ENCODE results near the gene BTBD19. TPM values are rescaled to one million over a fixed set of nuclear protein-coding genes. Genes with fewer than 3 reads are reported as not detected.

BTBD19 gene
- total and polyA plus RNA-seq, 2 of the 8 experiments (the other 6 are each of a cell fraction or from before 2014, with no cell fraction given), result 1.1 TPM

- H2BK120ac ChIP-seq (replicated peaks; ENCODE audit: low read depth, low read length), result no peak overlapping the region
- H4K8ac ChIP-seq (ENCODE audit: extremely low read depth, insufficient read depth, low read length), result peak overlapping the region; percentile 82; the same call in 1 of the 2 replicates
- H3K4ac ChIP-seq (replicated peaks; ENCODE audit: insufficient read length, low read depth, low read length), result peak overlapping the region; percentile 69
- 0 out of 2 replicates have a peak overlapping the region, but pooled peaks have one; percentile 91 for H2AK5ac ChIP-seq (ENCODE audit: low read depth, low read length)
- peak overlapping the region; percentile 64 to 74 for H3K4me2 ChIP-seq (ENCODE audit: insufficient read depth in 1 of 2, low read depth in 2 of 2, low read length in 2 of 2)
- 0 out of 2 replicates have a peak, but pooled peaks cover 2% of the 10 kb centered on the region for H3K79me1 ChIP-seq (ENCODE audit: low read depth, low read length)
- H3K56ac ChIP-seq (replicated peaks; ENCODE audit: insufficient read length, low read depth, low read length), result no peak overlapping the region
- peaks cover 6% of the 10 kb centered on the region; the same call in 1 of the 2 replicates for H3K23me2 ChIP-seq (ENCODE audit: low read depth, low read length)
- 8% methylated on average over 49 of the region's 49 CpGs; no CpG with 5 or more reads in 1 of the 2 experiments for WGBS, 2 experiments (ENCODE audit: extremely low coverage in 1 of 2, insufficient coverage in 1 of 2, insufficient read length in 1 of 2, insufficient replicate concordance in 2 of 2, low coverage in 1 of 2, low lambda C conversion rate in 2 of 2, missing lambda C conversion rate in 1 of 2)
- H2BK20ac ChIP-seq (ENCODE audit: low read length), result no peak overlapping the region; the same call in 1 of the 2 replicates
- POLR2A ChIA-PET (ENCODE audit: partially characterized antibody), result interaction anchor here (0.6 to 23.6 kb wide), 11 partner anchors 8 to 60 kb away, joined by 3 to 428 read pairs (median 6); partner anchors contain the start of genes BTBD19, DYNLT4, PLK3 and RNU5D-1
- FAIRE-seq (no peak), DNase-seq (ENCODE audit: low read depth in 1 of 2, low spot score in 2 of 2) (peak in 1 of 2 experiments; percentile 94)
- peak overlapping the region; percentile 31; the same call in 1 of the 2 replicates for H2AFZ ChIP-seq (ENCODE audit: low read length)
- H3K4me1 ChIP-seq (replicated peaks in 1 of 4; ENCODE audit: control insufficient read depth in 3 of 4, insufficient read depth in 4 of 4, low read length in 3 of 4), result peaks cover 4 to 18% (median 14%) of the 10 kb centered on the region in 4 experiments
- peak overlapping the region; percentile 90 for H4K91ac ChIP-seq (replicated peaks; ENCODE audit: insufficient read length, low read length)
- no peak overlapping the region for H3K23ac ChIP-seq (ENCODE audit: insufficient read length)
- CTCF ChIA-PET (ENCODE audit: partially characterized antibody), result interaction anchor here (0.6 to 10.4 kb wide), 29 partner anchors 7 to 815 kb away, joined by 3 to 67 read pairs (median 6); partner anchors contain the start of genes BTBD19, HECTD3, PLK3 and RNU5D-1
- no peak overlapping the region for H3K14ac ChIP-seq (ENCODE audit: insufficient read length)
- no peaks in the 10 kb centered on the region for H4K20me1 ChIP-seq (replicated peaks in 1 of 2; ENCODE audit: control insufficient read depth in 1 of 2, insufficient read depth in 2 of 2, low read length in 2 of 2)
- H2BK15ac ChIP-seq (ENCODE audit: low read length), result peak overlapping the region; percentile 99; the same call in 1 of the 2 replicates
- H3K18ac ChIP-seq (ENCODE audit: extremely low read depth, low read length), result peak overlapping the region; percentile 97
- H4K5ac ChIP-seq (ENCODE audit: insufficient read length, low read depth, low read length), result peak overlapping the region; percentile 20
- peak overlapping the region; percentile 60; the same call in 1 of the 2 replicates for H2BK5ac ChIP-seq (ENCODE audit: low read depth, low read length)
- peak overlapping the region; percentile 96; the same call in 1 of the 2 replicates for H2BK12ac ChIP-seq (ENCODE audit: low read depth, low read length)
- H3K36me3 ChIP-seq (ENCODE audit: control insufficient read depth in 2 of 4, insufficient read depth in 4 of 4, low read length in 3 of 4), result peaks cover 0 to under 1% (median 0%) of the 10 kb centered on the region in 4 experiments; a peak in 1 of 8 replicates
- peak overlapping the region; percentile 17 to 58 (median 46) for H3K4me3 ChIP-seq (ENCODE audit: extremely low read depth in 1 of 4, insufficient read depth in 2 of 4, low read depth in 3 of 4, low read length in 4 of 4)
- peak overlapping the region in 3 of 4 experiments; percentile 17 to 50 (median 45); a peak in 4 of 7 replicates for H3K9ac ChIP-seq (replicated peaks in 1 of 4; ENCODE audit: extremely low read depth in 1 of 4, low read depth in 3 of 4, low read length in 3 of 4)
- H3K27ac ChIP-seq (ENCODE audit: low read depth, low read length), result no peak overlapping the region
- H3K79me2 ChIP-seq (ENCODE audit: control insufficient read depth in 1 of 2, insufficient read depth in 2 of 2, low read length in 2 of 2), result no peaks in the 10 kb centered on the region
- peaks cover 0 to 7% (median 2%) of the 10 kb centered on the region in 4 experiments; a peak in 3 of 7 replicates for H3K27me3 ChIP-seq (replicated peaks in 1 of 4; ENCODE audit: control insufficient read depth in 3 of 4, extremely low read depth in 1 of 4, insufficient read depth in 3 of 4, low read length in 3 of 4)
- no peaks in the 10 kb centered on the region for H3K9me3 ChIP-seq (ENCODE audit: insufficient read depth in 2 of 2, low read depth in 1 of 2, low read length in 1 of 2)
- TF ChIP-seq RFX5 (IDR thresholded peaks at IDR 0.05; ENCODE audit: borderline replicate concordance, low read depth, low read length) (peak; percentile 22; the same call in 1 of the 2 replicates), YY1 (IDR thresholded peaks at IDR 0.05; ENCODE audit: low read depth, low read length) (peak; percentile 49; the same call in 1 of the 2 replicates), RAD21 (IDR thresholded peaks at IDR 0.05 in 1 of 2, conservative IDR thresholded peaks at IDR 0.05 in 1 of 2; ENCODE audit: low read depth in 2 of 2, low read length in 2 of 2) (peak; percentile 83 to 84), BCL11A (IDR thresholded peaks at IDR 0.05; ENCODE audit: low read depth in 2 of 2, low read length in 2 of 2) (no peak), EGR1 (IDR thresholded peaks at IDR 0.05; ENCODE audit: borderline replicate concordance, low read depth, low read length) (no peak), ZNF274 (IDR thresholded peaks at IDR 0.05; ENCODE audit: borderline replicate concordance, extremely low read depth, low read length) (no peak), MAX (IDR thresholded peaks at IDR 0.05) (peak; percentile 95), ATF2 (IDR thresholded peaks at IDR 0.05; ENCODE audit: low read length) (no peak)
Measured at GRCh38 chr1:44786138-44786840, 22.0 kb upstream of the BTBD19 start.

Data from H1 (cell line).